Nephron (organoid): Measurements from ENCODE around the gene NOX5.

Experiments used
- H3K27ac Mint-ChIP-seq, 3 experiments: 2 replicates each; pipeline ENCODE4 v1.8.0; 2020; ENCODE audit warnings: mixed read lengths in 3 of 3, mild to moderate bottlenecking in 2 of 3, moderate library complexity in 1 of 3
- H3K27me3 Mint-ChIP-seq: 2 replicates; pipeline ENCODE4 v1.8.0; 2021; ENCODE audit warnings: low read depth, mild to moderate bottlenecking, moderate library complexity, mixed read lengths
- H3K36me3 Mint-ChIP-seq: 2 replicates; pipeline ENCODE4 v1.8.0; 2020; ENCODE audit warnings: low read depth, mixed read lengths
- H3K4me1 Mint-ChIP-seq: 2 replicates; pipeline ENCODE4 v1.8.0; 2020; ENCODE audit warnings: mixed read lengths
- H3K4me3 Mint-ChIP-seq, 3 experiments: 2 replicates each; pipeline ENCODE4 v1.8.0; 2020; ENCODE audit warnings: mild to moderate bottlenecking in 3 of 3, mixed read lengths in 3 of 3, moderate library complexity in 2 of 3
- H3K9me3 Mint-ChIP-seq: 2 replicates; pipeline ENCODE4 v1.8.0; 2020; ENCODE audit warnings: mixed read lengths
- CTCF ChIP-seq, 3 experiments: fragments of 200-600 bp; sonication (generic); IDR thresholded peaks; one replicate each; pipeline ENCODE4 v1.5.0; 2021; ENCODE audit warnings: antibody characterized with exemption in 3 of 3; ENCODE audit not compliant: unreplicated experiment in 3 of 3

NOX5 gene

GRCh38 chr15:68983961-68984481 is 30.5 kb upstream of the NOX5 start:
- Mint-ChIP-seq H3K4me1 (peaks cover 29% of the 10 kb centered on the region), H3K9me3 (peaks cover 3% of the 10 kb centered on the region)
- no peak for TF ChIP-seq CTCF (IDR thresholded peaks at IDR 0.05; ENCODE audit: unreplicated experiment in 3 of 3)

GRCh38 chr15:68984586-68984985 is 29.9 kb upstream of the NOX5 start:
- TF ChIP-seq CTCF (IDR thresholded peaks at IDR 0.05; ENCODE audit: unreplicated experiment in 3 of 3), result no peak
- no peak overlapping the region for H3K4me3 Mint-ChIP-seq
- peaks cover 29% of the 10 kb centered on the region for H3K4me1 Mint-ChIP-seq
- H3K36me3 Mint-ChIP-seq, result no peaks in the 10 kb centered on the region
- peaks cover 3% of the 10 kb centered on the region for H3K9me3 Mint-ChIP-seq
- H3K27ac Mint-ChIP-seq, result peak overlapping the region; percentile 61 to 94 (median 85)
- H3K27me3 Mint-ChIP-seq, result peaks cover 3% of the 10 kb centered on the region

More at GRCh38 chr15:68983961-68984481, 30.5 kb upstream of the NOX5 start:
- peak overlapping the region; percentile 61 to 94 (median 85) for H3K27ac Mint-ChIP-seq
- H3K27me3 Mint-ChIP-seq, result no peaks in the 10 kb centered on the region
- no peaks in the 10 kb centered on the region for H3K36me3 Mint-ChIP-seq
- peak overlapping the region in 1 of 3 experiments; percentile 14 for H3K4me3 Mint-ChIP-seq

GRCh38 chr15:68985361-68985891 is 29.1 kb upstream of the NOX5 start:
- Mint-ChIP-seq H3K9me3 (peaks cover 3% of the 10 kb centered on the region), H3K27me3 (peaks cover 5% of the 10 kb centered on the region), H3K4me1 (peaks cover 29% of the 10 kb centered on the region), H3K27ac (peak overlapping the region in 1 of 3 experiments; percentile 94), H3K36me3 (no peaks in the 10 kb centered on the region), H3K4me3 (no peak overlapping the region)
- no peak for TF ChIP-seq CTCF (IDR thresholded peaks at IDR 0.05; ENCODE audit: unreplicated experiment in 3 of 3)

- Mint-ChIP-seq H3K27me3 (peaks cover 5% of the 10 kb centered on the region), H3K36me3 (no peaks in the 10 kb centered on the region), H3K9me3 (peaks cover 3% of the 10 kb centered on the region), H3K27ac (peak overlapping the region in 1 of 3 experiments; percentile 64), H3K4me3 (no peak overlapping the region), H3K4me1 (peaks cover 31% of the 10 kb centered on the region)
- no peak for TF ChIP-seq CTCF (IDR thresholded peaks at IDR 0.05; ENCODE audit: unreplicated experiment in 3 of 3)
These were observed 28.2 kb upstream of the NOX5 start for GRCh38 chr15:68986322-68986721.

GRCh38 chr15:68987120-68987519 is 27.4 kb upstream of the NOX5 start:
- no peaks in the 10 kb centered on the region for H3K36me3 Mint-ChIP-seq
- no peak overlapping the region for H3K4me3 Mint-ChIP-seq
- peaks cover 3% of the 10 kb centered on the region for H3K9me3 Mint-ChIP-seq
- H3K27ac Mint-ChIP-seq, result no peak overlapping the region
- H3K4me1 Mint-ChIP-seq, result peaks cover 33% of the 10 kb centered on the region
- no peak for TF ChIP-seq CTCF (IDR thresholded peaks at IDR 0.05; ENCODE audit: unreplicated experiment in 3 of 3)
- peaks cover 5% of the 10 kb centered on the region for H3K27me3 Mint-ChIP-seq

- TF ChIP-seq CTCF (IDR thresholded peaks at IDR 0.05; ENCODE audit: unreplicated experiment in 3 of 3), result no peak
These were observed 26.8 kb upstream of the NOX5 start for GRCh38 chr15:68987676-68988075.

More at GRCh38 chr15:68987676-68988075, 26.8 kb upstream of the NOX5 start:
- no peaks in the 10 kb centered on the region for H3K36me3 Mint-ChIP-seq
- peaks cover 5% of the 10 kb centered on the region for H3K27me3 Mint-ChIP-seq
- H3K27ac Mint-ChIP-seq, result no peak overlapping the region
- peaks cover 36% of the 10 kb centered on the region for H3K4me1 Mint-ChIP-seq
- peaks cover 3% of the 10 kb centered on the region for H3K9me3 Mint-ChIP-seq
- H3K4me3 Mint-ChIP-seq, result no peak overlapping the region
